Osteocyte (in vitro differentiated cells): ENCODE measurements around the gene CBY2. TPM values are rescaled to one million over a fixed set of nuclear protein-coding genes. Genes with fewer than 3 reads are reported as not detected.
A peak's percentile ranks its signal among the peaks of the same experiment; 100 is the strongest.
"Not testable (repeated sequence)": the region's sequence is repeated elsewhere in the genome, so short reads cannot be mapped to it uniquely, and the experiment has no call there.

Experiments
- DNase-seq: peaks from one replicate; pipeline ENCODE4 v3.0.0; 2021; ENCODE audit warnings: mixed read lengths; ENCODE audit not compliant: unreplicated experiment; ENCODE audit errors: extremely low spot score
- H3K27ac Mint-ChIP-seq: one replicate; pipeline ENCODE4 v1.8.0; 2021; ENCODE audit warnings: mild to moderate bottlenecking, mixed read lengths; ENCODE audit not compliant: unreplicated experiment
- H3K27me3 Mint-ChIP-seq: one replicate; pipeline ENCODE4 v1.8.0; 2021; ENCODE audit warnings: mixed read lengths; ENCODE audit not compliant: unreplicated experiment
- H3K36me3 Mint-ChIP-seq: one replicate; pipeline ENCODE4 v1.8.0; 2021; ENCODE audit warnings: mixed read lengths; ENCODE audit not compliant: unreplicated experiment
- H3K4me1 Mint-ChIP-seq: one replicate; pipeline ENCODE4 v1.8.0; 2021; ENCODE audit warnings: mixed read lengths; ENCODE audit not compliant: unreplicated experiment
- H3K4me3 Mint-ChIP-seq: one replicate; pipeline ENCODE4 v1.8.0; 2021; ENCODE audit warnings: mild to moderate bottlenecking, moderate library complexity, mixed read lengths; ENCODE audit not compliant: unreplicated experiment
- H3K9me3 Mint-ChIP-seq: one replicate; pipeline ENCODE4 v1.8.0; 2021; ENCODE audit warnings: mixed read lengths; ENCODE audit not compliant: unreplicated experiment
- CTCF ChIP-seq: fragments of 200-600 bp; sonication (generic); IDR thresholded peaks from 2 replicates; pipeline ENCODE4 v1.5.0; 2021; ENCODE audit warnings: antibody characterized with exemption, mild to moderate bottlenecking, moderate library complexity
- total RNA-seq: library from RNA; stranded (reverse); gene quantifications from 2 replicates; pipeline ENCODE4 v1.2.1, GENCODE V29; 2021

The CBY2 gene
- total RNA-seq, 1 donor from 2014 or later = not detected

GRCh38 chr13:45662162-45662561 is 40.0 kb upstream of the CBY2 start:
- H3K27ac Mint-ChIP-seq = no peak overlapping the region
- no peak for TF ChIP-seq CTCF

GRCh38 chr13:45662903-45663302 is 39.2 kb upstream of the CBY2 start:
- not testable (repeated sequence) for H3K4me3 Mint-ChIP-seq, H3K27me3 Mint-ChIP-seq, H3K27ac Mint-ChIP-seq, H3K9me3 Mint-ChIP-seq, H3K36me3 Mint-ChIP-seq, DNase-seq
- peaks cover 46% of the 10 kb centered on the region for H3K4me1 Mint-ChIP-seq

More at GRCh38 chr13:45662162-45662561, 40.0 kb upstream of the CBY2 start:
- no peak for DNase-seq
- Mint-ChIP-seq H3K36me3 (peaks cover under 1% of the 10 kb centered on the region), H3K4me1 (peaks cover 49% of the 10 kb centered on the region), H3K9me3 (no peaks in the 10 kb centered on the region), H3K4me3 (no peak overlapping the region), H3K27me3 (no peaks in the 10 kb centered on the region)

- not testable (repeated sequence) for H3K4me3 Mint-ChIP-seq, H3K9me3 Mint-ChIP-seq, H3K36me3 Mint-ChIP-seq, H3K27me3 Mint-ChIP-seq, DNase-seq
- Mint-ChIP-seq H3K27ac (peak overlapping the region; percentile 13), H3K4me1 (peaks cover 45% of the 10 kb centered on the region)
Measured at GRCh38 chr13:45669626-45670025, 32.5 kb upstream of the CBY2 start.

- Mint-ChIP-seq H3K27me3 (no peaks in the 10 kb centered on the region), H3K27ac (peak overlapping the region; percentile 13), H3K9me3 (no peaks in the 10 kb centered on the region), H3K36me3 (peaks cover 1% of the 10 kb centered on the region), H3K4me3 (no peak overlapping the region), H3K4me1 (peaks cover 52% of the 10 kb centered on the region)
- TF ChIP-seq CTCF = no peak
- DNase-seq = no peak
Measured at GRCh38 chr13:45670189-45670885, 31.8 kb upstream of the CBY2 start.

- peak; percentile 89 for DNase-seq
- Mint-ChIP-seq H3K9me3 (no peaks in the 10 kb centered on the region), H3K4me1 (peaks cover 57% of the 10 kb centered on the region), H3K36me3 (no peaks in the 10 kb centered on the region), H3K27me3 (peaks cover 2% of the 10 kb centered on the region), H3K4me3 (no peak overlapping the region), H3K27ac (peak overlapping the region; percentile 72)
- TF ChIP-seq CTCF = no peak
Measured at GRCh38 chr13:45674908-45675307, 27.2 kb upstream of the CBY2 start.

- DNase-seq = no peak
- Mint-ChIP-seq H3K4me3 (no peak overlapping the region), H3K36me3 (no peaks in the 10 kb centered on the region), H3K27ac (no peak overlapping the region), H3K9me3 (no peaks in the 10 kb centered on the region), H3K27me3 (peaks cover 2% of the 10 kb centered on the region), H3K4me1 (peaks cover 33% of the 10 kb centered on the region)
- no peak for TF ChIP-seq CTCF
Measured at GRCh38 chr13:45678282-45678681, 23.8 kb upstream of the CBY2 start.
